Esophagus squamous epithelium (tissue), 4 donors: ENCODE data around the gene LDLR.

ENCODE experiments used
- CTCF ChIP-seq, 6 experiments: fragments of 450-650 bp in 4 of 6; fragments of 200-600 bp in 2 of 6; sonication (generic) in 2 of 6; IDR thresholded peaks; one replicate each; pipeline ENCODE4 v1.5.1; 2016 to 2019; ENCODE audit warnings: antibody characterized with exemption in 6 of 6, mild to moderate bottlenecking in 4 of 6, moderate library complexity in 4 of 6
- POLR2A ChIP-seq, 4 donors: fragments of 450-650 bp; IDR thresholded peaks; one replicate each; pipeline ENCODE4 v1.6.1; 2017; ENCODE audit warnings: antibody characterized with exemption in 4 of 4, mild to moderate bottlenecking in 4 of 4, moderate library complexity in 3 of 4

DNA sequence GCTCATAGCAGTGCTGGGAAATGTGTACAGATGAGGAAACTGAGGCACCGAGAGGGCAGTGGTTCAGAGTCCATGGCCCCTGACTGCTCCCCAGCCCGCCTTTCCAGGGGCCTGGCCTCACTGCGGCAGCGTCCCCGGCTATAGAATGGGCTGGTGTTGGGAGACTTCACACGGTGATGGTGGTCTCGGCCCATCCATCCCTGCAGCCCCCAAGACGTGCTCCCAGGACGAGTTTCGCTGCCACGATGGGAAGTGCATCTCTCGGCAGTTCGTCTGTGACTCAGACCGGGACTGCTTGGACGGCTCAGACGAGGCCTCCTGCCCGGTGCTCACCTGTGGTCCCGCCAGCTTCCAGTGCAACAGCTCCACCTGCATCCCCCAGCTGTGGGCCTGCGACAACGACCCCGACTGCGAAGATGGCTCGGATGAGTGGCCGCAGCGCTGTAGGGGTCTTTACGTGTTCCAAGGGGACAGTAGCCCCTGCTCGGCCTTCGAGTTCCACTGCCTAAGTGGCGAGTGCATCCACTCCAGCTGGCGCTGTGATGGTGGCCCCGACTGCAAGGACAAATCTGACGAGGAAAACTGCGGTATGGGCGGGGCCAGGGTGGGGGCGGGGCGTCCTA, 15.9 kb downstream of the LDLR start:
- TF ChIP-seq CTCF (IDR thresholded peaks at IDR 0.05) (no peak), POLR2A (IDR thresholded peaks at IDR 0.05) (no peak)
